HepG2 (cell line): Measurements from ENCODE around the gene USB1. TPM values are rescaled to one million over a fixed set of nuclear protein-coding genes. Genes with fewer than 3 reads are reported as not detected.

Experiments used
- ATAC-seq: fragments of 200-7000 bp; cut with Tn5 transposase; 3 replicates; pipeline ENCODE4 v1.9.1; 2020; ENCODE audit warnings: mild to moderate bottlenecking, moderate library complexity
- BruUV-seq: library from RNA; stranded (reverse); fragments of 400-500 nt; replicated peaks from 2 replicates; lab custom pipeline; 2021; lab: Mats Ljungman, UMichigan
- CTCF ChIA-PET: fragments of 300-600 bp; formaldehyde crosslinking; extraction: SDS; loops from one replicate; lab custom pipeline; 2021; ENCODE audit warnings: low total read pairs, inconsistent platforms, low intra/inter-chr PET ratio; lab: Yijun Ruan, JAX
- POLR2A ChIA-PET: fragments of 350-600 bp; sonication (Branson Sonifier 250); formaldehyde crosslinking; loops from one replicate; lab custom pipeline; 2020; ENCODE audit warnings: antibody characterized with exemption, inconsistent platforms; lab: Yijun Ruan, JAX
- DNase-seq: peaks from one replicate; pipeline ENCODE4 v3.0.0-alpha.2; 2015; ENCODE audit warnings: low spot score
- FAIRE-seq: peaks from 3 replicates; lab custom pipeline; 2011; peaks lifted over from hg19 to GRCh38; lab: Jason Lieb, UNC
- H2AFZ ChIP-seq: one replicate; pipeline ENCODE4 v1.6.1; 2011; ENCODE audit warnings: low read length, inconsistent platforms
- H3K27ac ChIP-seq: fragments of 300-600 bp; 3 replicates; pipeline ENCODE4 v1.8.0; 2011; ENCODE audit warnings: mixed run types, mild to moderate bottlenecking, mixed read lengths, low read length, inconsistent platforms; ENCODE audit not compliant: insufficient read depth; ENCODE audit errors: extremely low read length
- H3K27me3 ChIP-seq, 2 experiments: fragments of 200-600 bp in 1 of 2; 2 replicates in 1 of 2; 3 replicates in 1 of 2; pipeline versions ENCODE4 v1.6.0 to v1.8.0; 2011; ENCODE audit warnings: low read length in 2 of 2, mild to moderate bottlenecking in 2 of 2, moderate library complexity in 2 of 2, inconsistent platforms in 1 of 2; ENCODE audit not compliant: insufficient read depth in 2 of 2, control insufficient read depth in 1 of 2
- H3K36me3 ChIP-seq, 2 experiments: fragments of 200-600 bp in 1 of 2; replicated peaks in 1 of 2; 2 replicates in 1 of 2; 3 replicates in 1 of 2; pipeline versions ENCODE4 v1.5.1 to v1.8.0; 2011; ENCODE audit warnings: low read length in 2 of 2, inconsistent platforms in 1 of 2; ENCODE audit not compliant: insufficient read depth in 2 of 2, control insufficient read depth in 1 of 2
- H3K4me1 ChIP-seq: 2 replicates; pipeline ENCODE4 v1.5.1; 2012; ENCODE audit warnings: low read length, inconsistent platforms; ENCODE audit not compliant: insufficient read depth
- H3K4me2 ChIP-seq: 2 replicates; pipeline ENCODE4 v1.6.0; 2011; ENCODE audit warnings: low read depth, low read length, inconsistent platforms
- H3K4me3 ChIP-seq, 3 experiments: fragments of 200-600 bp in 1 of 3; sonication (generic), shearing (Covaris generic) in 1 of 3; replicated peaks in 1 of 3; 2 replicates each; pipeline ENCODE4 v1.5.1; 2011 to 2016; ENCODE audit warnings: low read length in 3 of 3, inconsistent platforms in 2 of 3, low read depth in 2 of 3, mild to moderate bottlenecking in 2 of 3, control low read depth in 1 of 3, mixed read lengths in 1 of 3; ENCODE audit not compliant: insufficient read depth in 1 of 3
- H3K79me2 ChIP-seq: one replicate; pipeline ENCODE4 v1.6.1; 2011; ENCODE audit warnings: low read length, inconsistent platforms; ENCODE audit not compliant: insufficient read depth
- H3K9ac ChIP-seq: 2 replicates; pipeline ENCODE4 v1.6.0; 2011; ENCODE audit warnings: mild to moderate bottlenecking, low read depth, low read length, inconsistent platforms; ENCODE audit not compliant: insufficient read depth
- H3K9me3 ChIP-seq: 2 replicates; pipeline ENCODE4 v1.5.1; 2012; ENCODE audit warnings: mild to moderate bottlenecking, low read length
- H4K20me1 ChIP-seq: 2 replicates; pipeline ENCODE4 v1.6.0; 2011; ENCODE audit warnings: inconsistent platforms, mild to moderate bottlenecking, low read length, moderate library complexity; ENCODE audit not compliant: insufficient read depth
- FOXJ3 ChIP-seq: sonication (generic); formaldehyde crosslinking; IDR thresholded peaks from 2 replicates; pipeline ENCODE4 v1.4.0; 2020; ENCODE audit warnings: missing genetic modification reagents, mild to moderate bottlenecking, borderline replicate concordance
- HNF4A ChIP-seq: sonication (generic); formaldehyde crosslinking; IDR thresholded peaks from 2 replicates; pipeline ENCODE4 v1.4.0; 2020; ENCODE audit warnings: missing genetic modification reagents
- ISL2 ChIP-seq: sonication (generic); formaldehyde crosslinking; IDR thresholded peaks from 2 replicates; pipeline ENCODE4 v1.5.0; 2020; ENCODE audit warnings: missing genetic modification reagents
- KDM2A ChIP-seq: sonication (generic); formaldehyde crosslinking; IDR thresholded peaks from 2 replicates; pipeline ENCODE4 v1.4.0; 2020; ENCODE audit warnings: low read depth, missing genetic modification reagents, borderline replicate concordance
- KLF13 ChIP-seq: sonication (generic); formaldehyde crosslinking; IDR thresholded peaks from 2 replicates; pipeline ENCODE4 v1.4.0; 2020; ENCODE audit warnings: mild to moderate bottlenecking, missing genetic modification reagents
- PHF8 ChIP-seq: sonication (generic); formaldehyde crosslinking; IDR thresholded peaks from 2 replicates; pipeline ENCODE4 v1.5.0; 2020; ENCODE audit warnings: missing genetic modification reagents
- ZBTB20 ChIP-seq: sonication (generic); formaldehyde crosslinking; IDR thresholded peaks from 2 replicates; pipeline ENCODE4 v1.8.1; 2023; ENCODE audit warnings: missing genetic modification reagents, low read depth, mild to moderate bottlenecking, borderline replicate concordance
- ZFP1 ChIP-seq: IDR thresholded peaks from 2 replicates; pipeline ENCODE4 v1.6.1; 2016
- ZNF292 ChIP-seq: sonication (generic); formaldehyde crosslinking; IDR thresholded peaks from 2 replicates; pipeline ENCODE4 v1.8.1; 2022; ENCODE audit warnings: mild to moderate bottlenecking, low read depth, missing genetic modification reagents, borderline replicate concordance
- WGBS: methylation state at CpG from one replicate; pipeline ENCODE4 v1.1.6; 2017; ENCODE audit warnings: low lambda C conversion rate; 5-methylcytosine and 5-hydroxymethylcytosine counted together
- in situ Hi-C: cut with HindIII; loops from 2 replicates; pipeline ENCODE4 v1.10.0; 2017; ENCODE audit warnings: low pct_unique_long_range_greater_than_20kb; ENCODE audit not compliant: extremely low pct_ligation_motif_present
- intact Hi-C: fragments of 100-400 bp; cut with micrococcal nuclease; formaldehyde crosslinking; loops from one replicate; pipeline ENCODE4 v1.10.0; 2022; ENCODE audit not compliant: unreplicated experiment
- polyA plus RNA-seq, 8 experiments: library from polyadenylated mRNA; depleted of rRNA in 3 of 8; stranded (reverse) in 7 of 8; unstranded in 1 of 8; fragments of >200 nt; fragmentation: Illumina TruSeq in 4 of 8; extraction: Trizol in 4 of 8; gene quantifications; 2 replicates each; pipeline versions ENCODE4 v1.2.1 to v1.2.3, GENCODE V29; 2011 to 2016; ENCODE audit warnings: low read depth in 4 of 8, missing spikeins in 1 of 8, mixed read lengths in 1 of 8; ENCODE audit not compliant: insufficient read depth in 1 of 8
- total RNA-seq, 5 experiments: library from RNA; depleted of rRNA; stranded (reverse); fragments of >200 nt; fragmentation: Illumina TruSeq; extraction: Trizol; gene quantifications; 2 replicates each; pipeline ENCODE4 v1.2.3, GENCODE V29; 2016; ENCODE audit warnings: low read depth in 1 of 5
- TF ChIP-seq, protein P1 (sequence below): sonication (generic); formaldehyde crosslinking; IDR thresholded peaks from 2 replicates; pipeline ENCODE4 v1.5.0; 2020; ENCODE audit warnings: mild to moderate bottlenecking, missing genetic modification reagents
- TF ChIP-seq, protein P2 (sequence below): sonication (generic); formaldehyde crosslinking; IDR thresholded peaks from 2 replicates; pipeline ENCODE4 v1.4.0; 2020; ENCODE audit warnings: missing genetic modification reagents
- TF ChIP-seq, protein P3 (sequence below): sonication (generic); formaldehyde crosslinking; IDR thresholded peaks from 2 replicates; pipeline ENCODE4 v1.8.0; 2022; ENCODE audit warnings: mild to moderate bottlenecking, missing genetic modification reagents; ENCODE audit not compliant: insufficient replicate concordance
- TF ChIP-seq, protein P4 (sequence below): sonication (generic); formaldehyde crosslinking; IDR thresholded peaks from 2 replicates; pipeline ENCODE4 v1.4.0; 2020; ENCODE audit warnings: mild to moderate bottlenecking, missing genetic modification reagents

USB1 gene
- total and polyA plus RNA-seq, 2 of the 13 experiments (the other 11 are each of a cell fraction or from before 2014, with no cell fraction given): 16.7 to 65.4 TPM

DNA sequence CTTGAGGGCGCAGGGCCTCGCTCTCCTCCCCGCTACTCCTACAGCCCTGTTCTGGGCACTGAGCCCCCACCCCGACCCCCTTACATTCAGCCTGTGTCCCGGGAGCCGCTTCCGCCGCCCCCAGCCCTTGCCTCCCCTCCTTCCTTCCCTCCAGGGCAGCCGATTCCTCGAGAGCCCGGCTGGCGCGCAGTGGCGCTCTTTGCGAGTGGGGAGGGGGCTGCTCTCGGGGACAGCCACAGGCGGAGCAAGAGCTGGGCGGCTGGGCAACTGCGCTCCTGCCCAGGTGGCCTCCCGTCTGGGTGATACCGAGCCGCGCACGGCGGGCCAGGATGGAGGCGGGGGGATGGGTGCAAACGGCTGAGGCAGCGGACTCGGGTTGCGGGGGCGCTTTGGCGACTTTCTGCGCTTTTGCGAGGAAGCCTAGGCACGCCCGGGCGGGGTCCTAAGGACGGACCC lies 25.5 kb downstream of the USB1 start:
- POLR2A ChIA-PET: interaction anchor here (0.7 to 5.9 kb wide), 3 partner anchors 101 to 155 kb away, joined by 3 to 101 read pairs (median 3); partner anchors contain the start of gene CFAP20
- ATAC-seq: peak; percentile 0; the same call in 2 of the 3 replicates
- Histone ChIP-seq H3K4me1 (peaks cover 59% of the 10 kb centered on the region), H3K36me3 (peaks cover 0 to 6% of the 10 kb centered on the region in 2 experiments; a peak in 2 of 5 replicates), H3K9me3 (no peaks in the 10 kb centered on the region), H3K9ac (peak overlapping the region; percentile 82), H3K27me3 (no peaks in the 10 kb centered on the region), H4K20me1 (peaks cover 23% of the 10 kb centered on the region; the same call in 1 of the 2 replicates), H3K27ac (peak overlapping the region; percentile 6), H2AFZ (no peak overlapping the region), H3K4me3 (peak overlapping the region; percentile 87 to 97 (median 88)), H3K4me2 (peak overlapping the region; percentile 96), H3K79me2 (peaks cover 31% of the 10 kb centered on the region)
- CTCF ChIA-PET: no interaction called here
- in situ Hi-C loops: no loop called here
- BruUV-seq: no TSS peak
- intact Hi-C loops: loop anchor here (10.0 kb wide), 2 partner anchors 168 to 278 kb away; partner anchors contain the start of gene CSNK2A2
- WGBS: 0% methylated on average over 25 of the region's 38 CpGs
- DNase-seq: no peak
- FAIRE-seq: no peak
- 0 out of 2 replicates have a peak, but pooled peaks have one; percentile 15 for TF ChIP-seq HNF4A (CRISPR knock-in tag)
- 0 out of 2 replicates have a peak, but pooled peaks have one; percentile 37 for TF ChIP-seq ISL2 (CRISPR knock-in tag)
- TF ChIP-seq, protein P1, sequence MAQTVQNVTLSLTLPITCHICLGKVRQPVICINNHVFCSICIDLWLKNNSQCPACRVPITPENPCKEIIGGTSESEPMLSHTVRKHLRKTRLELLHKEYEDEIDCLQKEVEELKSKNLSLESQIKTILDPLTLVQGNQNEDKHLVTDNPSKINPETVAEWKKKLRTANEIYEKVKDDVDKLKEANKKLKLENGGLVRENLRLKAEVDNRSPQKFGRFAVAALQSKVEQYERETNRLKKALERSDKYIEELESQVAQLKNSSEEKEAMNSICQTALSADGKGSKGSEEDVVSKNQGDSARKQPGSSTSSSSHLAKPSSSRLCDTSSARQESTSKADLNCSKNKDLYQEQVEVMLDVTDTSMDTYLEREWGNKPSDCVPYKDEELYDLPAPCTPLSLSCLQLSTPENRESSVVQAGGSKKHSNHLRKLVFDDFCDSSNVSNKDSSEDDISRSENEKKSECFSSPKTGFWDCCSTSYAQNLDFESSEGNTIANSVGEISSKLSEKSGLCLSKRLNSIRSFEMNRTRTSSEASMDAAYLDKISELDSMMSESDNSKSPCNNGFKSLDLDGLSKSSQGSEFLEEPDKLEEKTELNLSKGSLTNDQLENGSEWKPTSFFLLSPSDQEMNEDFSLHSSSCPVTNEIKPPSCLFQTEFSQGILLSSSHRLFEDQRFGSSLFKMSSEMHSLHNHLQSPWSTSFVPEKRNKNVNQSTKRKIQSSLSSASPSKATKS (CRISPR knock-in tag): no peak
- TF ChIP-seq PHF8: peak; percentile 52; the same call in 1 of the 2 replicates
- peak; percentile 56; the same call in 1 of the 2 replicates for TF ChIP-seq KDM2A (CRISPR knock-in tag)
- TF ChIP-seq FOXJ3 (CRISPR knock-in tag): 0 out of 2 replicates have a peak, but pooled peaks have one; percentile 27
- peak; percentile 38; the same call in 1 of the 2 replicates for TF ChIP-seq ZNF292 (CRISPR knock-in tag)
- no peak for TF ChIP-seq ZBTB20
- no peak for TF ChIP-seq KLF13 (CRISPR knock-in tag)
- TF ChIP-seq ZFP1 (CRISPR knock-in tag): no peak
- TF ChIP-seq, protein P2, sequence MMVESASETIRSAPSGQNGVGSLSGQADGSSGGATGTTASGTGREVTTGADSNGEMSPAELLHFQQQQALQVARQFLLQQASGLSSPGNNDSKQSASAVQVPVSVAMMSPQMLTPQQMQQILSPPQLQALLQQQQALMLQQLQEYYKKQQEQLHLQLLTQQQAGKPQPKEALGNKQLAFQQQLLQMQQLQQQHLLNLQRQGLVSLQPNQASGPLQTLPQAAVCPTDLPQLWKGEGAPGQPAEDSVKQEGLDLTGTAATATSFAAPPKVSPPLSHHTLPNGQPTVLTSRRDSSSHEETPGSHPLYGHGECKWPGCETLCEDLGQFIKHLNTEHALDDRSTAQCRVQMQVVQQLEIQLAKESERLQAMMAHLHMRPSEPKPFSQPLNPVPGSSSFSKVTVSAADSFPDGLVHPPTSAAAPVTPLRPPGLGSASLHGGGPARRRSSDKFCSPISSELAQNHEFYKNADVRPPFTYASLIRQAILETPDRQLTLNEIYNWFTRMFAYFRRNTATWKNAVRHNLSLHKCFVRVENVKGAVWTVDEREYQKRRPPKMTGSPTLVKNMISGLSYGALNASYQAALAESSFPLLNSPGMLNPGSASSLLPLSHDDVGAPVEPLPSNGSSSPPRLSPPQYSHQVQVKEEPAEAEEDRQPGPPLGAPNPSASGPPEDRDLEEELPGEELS: peak; percentile 43; the same call in 1 of the 2 replicates
- TF ChIP-seq, protein P3, sequence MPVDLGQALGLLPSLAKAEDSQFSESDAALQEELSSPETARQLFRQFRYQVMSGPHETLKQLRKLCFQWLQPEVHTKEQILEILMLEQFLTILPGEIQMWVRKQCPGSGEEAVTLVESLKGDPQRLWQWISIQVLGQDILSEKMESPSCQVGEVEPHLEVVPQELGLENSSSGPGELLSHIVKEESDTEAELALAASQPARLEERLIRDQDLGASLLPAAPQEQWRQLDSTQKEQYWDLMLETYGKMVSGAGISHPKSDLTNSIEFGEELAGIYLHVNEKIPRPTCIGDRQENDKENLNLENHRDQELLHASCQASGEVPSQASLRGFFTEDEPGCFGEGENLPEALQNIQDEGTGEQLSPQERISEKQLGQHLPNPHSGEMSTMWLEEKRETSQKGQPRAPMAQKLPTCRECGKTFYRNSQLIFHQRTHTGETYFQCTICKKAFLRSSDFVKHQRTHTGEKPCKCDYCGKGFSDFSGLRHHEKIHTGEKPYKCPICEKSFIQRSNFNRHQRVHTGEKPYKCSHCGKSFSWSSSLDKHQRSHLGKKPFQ (CRISPR knock-in tag): peak; percentile 49
- TF ChIP-seq, protein P4, sequence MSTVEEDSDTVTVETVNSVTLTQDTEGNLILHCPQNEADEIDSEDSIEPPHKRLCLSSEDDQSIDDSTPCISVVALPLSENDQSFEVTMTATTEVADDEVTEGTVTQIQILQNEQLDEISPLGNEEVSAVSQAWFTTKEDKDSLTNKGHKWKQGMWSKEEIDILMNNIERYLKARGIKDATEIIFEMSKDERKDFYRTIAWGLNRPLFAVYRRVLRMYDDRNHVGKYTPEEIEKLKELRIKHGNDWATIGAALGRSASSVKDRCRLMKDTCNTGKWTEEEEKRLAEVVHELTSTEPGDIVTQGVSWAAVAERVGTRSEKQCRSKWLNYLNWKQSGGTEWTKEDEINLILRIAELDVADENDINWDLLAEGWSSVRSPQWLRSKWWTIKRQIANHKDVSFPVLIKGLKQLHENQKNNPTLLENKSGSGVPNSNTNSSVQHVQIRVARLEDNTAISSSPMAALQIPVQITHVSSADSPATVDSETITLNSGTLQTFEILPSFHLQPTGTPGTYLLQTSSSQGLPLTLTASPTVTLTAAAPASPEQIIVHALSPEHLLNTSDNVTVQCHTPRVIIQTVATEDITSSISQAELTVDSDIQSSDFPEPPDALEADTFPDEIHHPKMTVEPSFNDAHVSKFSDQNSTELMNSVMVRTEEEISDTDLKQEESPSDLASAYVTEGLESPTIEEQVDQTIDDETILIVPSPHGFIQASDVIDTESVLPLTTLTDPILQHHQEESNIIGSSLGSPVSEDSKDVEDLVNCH (CRISPR knock-in tag): no peak
